Endometrial microvascular endothelial cells (primary cell): ENCODE results near the gene HSPG2. TPM values are rescaled to one million over a fixed set of nuclear protein-coding genes. Genes with fewer than 3 reads are reported as not detected.
"Not testable (repeated sequence)": the region's sequence is repeated elsewhere in the genome, so short reads cannot be mapped to it uniquely, and the experiment has no call there.

Experiments used
- in situ Hi-C: cut with HindIII; loops from 2 replicates; pipeline ENCODE4 v1.10.0; 2017; ENCODE audit warnings: low sequenced_read_pairs, low pct_unique_long_range_greater_than_20kb; ENCODE audit errors: inconsistent ontology term
- total RNA-seq: library from RNA; depleted of rRNA; stranded (reverse); fragments of >200 nt; gene quantifications from one replicate; pipeline ENCODE4 v1.2.3, GENCODE V29; 2015; ENCODE audit errors: inconsistent ontology term

The HSPG2 gene
- total RNA-seq: 464 TPM

GRCh38 chr1:21937034-21937371 lies at the start of gene HSPG2:
HSPG2 (minus strand) TSS chr1:21937310; CDS start chr1:21937217, 93 bp downstream.
- in situ Hi-C loops: no loop called here

GRCh38 chr1:21986386-21986785 lies 49.3 kb upstream of the HSPG2 start:
- in situ Hi-C loops: not testable (repeated sequence)

GRCh38 chr1:21985893-21986292 lies 48.8 kb upstream of the HSPG2 start:
- in situ Hi-C loops: not testable (repeated sequence)

GRCh38 chr1:21983539-21983938 lies 46.4 kb upstream of the HSPG2 start:
- in situ Hi-C loops: not testable (repeated sequence)

GRCh38 chr1:21982122-21982521 lies 45.0 kb upstream of the HSPG2 start:
- in situ Hi-C loops: not testable (repeated sequence)

GRCh38 chr1:21981253-21981652 lies 44.1 kb upstream of the HSPG2 start:
- in situ Hi-C loops: not testable (repeated sequence)

GRCh38 chr1:21980515-21981220 lies 43.6 kb upstream of the HSPG2 start:
- in situ Hi-C loops: not testable (repeated sequence)

GRCh38 chr1:21978209-21978608 lies 41.1 kb upstream of the HSPG2 start:
- in situ Hi-C loops: not testable (repeated sequence)

- in situ Hi-C loops: not testable (repeated sequence)
These were observed 39.7 kb upstream of the HSPG2 start, which contains the start of gene CELA3B for GRCh38 chr1:21976703-21977239. CELA3B (plus strand) TSS chr1:21977022; CDS start chr1:21977040, 18 bp downstream.

- in situ Hi-C loops: not testable (repeated sequence)
These were observed 38.2 kb upstream of the HSPG2 start for GRCh38 chr1:21975296-21975695.

GRCh38 chr1:21974699-21975098 lies 37.6 kb upstream of the HSPG2 start:
- in situ Hi-C loops: not testable (repeated sequence)

- in situ Hi-C loops: not testable (repeated sequence)
These were observed 36.8 kb upstream of the HSPG2 start for GRCh38 chr1:21973948-21974347.

- in situ Hi-C loops: not testable (repeated sequence)
These were observed 35.9 kb upstream of the HSPG2 start for GRCh38 chr1:21972973-21973441.

GRCh38 chr1:21970523-21970922 lies 33.4 kb upstream of the HSPG2 start:
- in situ Hi-C loops: not testable (repeated sequence)

GRCh38 chr1:21969066-21969465 lies 32.0 kb upstream of the HSPG2 start:
- in situ Hi-C loops: not testable (repeated sequence)

GRCh38 chr1:21967216-21967615 lies 30.1 kb upstream of the HSPG2 start:
- in situ Hi-C loops: not testable (repeated sequence)

- in situ Hi-C loops: no loop called here
These were observed 29.3 kb upstream of the HSPG2 start for GRCh38 chr1:21966247-21967000.

GRCh38 chr1:21963477-21964217 lies 26.5 kb upstream of the HSPG2 start:
- in situ Hi-C loops: no loop called here

GRCh38 chr1:21961799-21962198 lies 24.7 kb upstream of the HSPG2 start:
- in situ Hi-C loops: no loop called here
